Testis (tissue), 3 donors: ENCODE data around the gene EFCAB11. TPM values are rescaled to one million over a fixed set of nuclear protein-coding genes. Genes with fewer than 3 reads are reported as not detected.

Experiments used
- DNase-seq: peaks from one replicate; pipeline ENCODE4 v3.0.0-alpha.2; 2019
- H3K27ac ChIP-seq, 2 donors: fragments of 200-600 bp; sonication (generic); one replicate each; pipeline ENCODE4 v1.5.1; 2019
- H3K27me3 ChIP-seq: fragments of 200-600 bp; sonication (generic); one replicate; pipeline ENCODE4 v1.5.1; 2019
- H3K36me3 ChIP-seq: fragments of 200-600 bp; sonication (generic); one replicate; pipeline ENCODE4 v1.5.1; 2017; ENCODE audit warnings: low read depth; ENCODE audit errors: missing control alignments
- H3K4me1 ChIP-seq: fragments of 200-600 bp; sonication (generic); one replicate; pipeline ENCODE4 v1.5.1; 2019
- H3K4me3 ChIP-seq, 2 donors: fragments of 200-600 bp; sonication (generic); one replicate each; pipeline ENCODE4 v1.5.1; 2017 to 2019
- H3K9me3 ChIP-seq: fragments of 200-600 bp; sonication (generic); one replicate; pipeline ENCODE4 v1.5.1; 2017
- POLR2A ChIP-seq: fragments of 450-650 bp; IDR thresholded peaks from one replicate; pipeline ENCODE4 v1.6.1; 2017; ENCODE audit warnings: antibody characterized with exemption, mild to moderate bottlenecking, moderate library complexity
- WGBS, 2 donors: methylation state at CpG; one replicate each; pipeline ENCODE4 v1.1.5; 2018; 5-methylcytosine and 5-hydroxymethylcytosine counted together
- intact Hi-C: fragments of 100-400 bp; cut with DNase I; formaldehyde crosslinking; loops from one replicate; pipeline ENCODE4 v1.15.1; 2023; ENCODE audit warnings: low total_unique reads
- polyA plus RNA-seq: library from polyadenylated mRNA; stranded (reverse); fragments of 350-450 nt; fragmentation: Illumina TruSeq; extraction: RNeasy Lipid Tissue Mini Kit (QIAGEN cat#74804); gene quantifications from one replicate; pipeline ENCODE4 v1.2.3, GENCODE V29; 2014; ENCODE audit warnings: low read depth, low replicate concordance; ENCODE audit not compliant: insufficient read depth
- total RNA-seq, 2 donors: library from RNA; depleted of rRNA; stranded (reverse); fragments of >200 nt; gene quantifications; one replicate each; pipeline ENCODE4 v1.2.3, GENCODE V29; 2016
- TF ChIP-seq, protein P1 (sequence below), 3 experiments: fragments of 450-650 bp in 2 of 3; fragments of 200-600 bp in 1 of 3; sonication (generic) in 1 of 3; IDR thresholded peaks; one replicate each; pipeline ENCODE4 v1.5.1; 2016 to 2019; ENCODE audit warnings: antibody characterized with exemption in 3 of 3, mild to moderate bottlenecking in 2 of 3, moderate library complexity in 1 of 3

Gene EFCAB11
- total and polyA plus RNA-seq, 3 donors from 2014 or later: 30.5 to 78.3 (median 50.6) TPM

DNA sequence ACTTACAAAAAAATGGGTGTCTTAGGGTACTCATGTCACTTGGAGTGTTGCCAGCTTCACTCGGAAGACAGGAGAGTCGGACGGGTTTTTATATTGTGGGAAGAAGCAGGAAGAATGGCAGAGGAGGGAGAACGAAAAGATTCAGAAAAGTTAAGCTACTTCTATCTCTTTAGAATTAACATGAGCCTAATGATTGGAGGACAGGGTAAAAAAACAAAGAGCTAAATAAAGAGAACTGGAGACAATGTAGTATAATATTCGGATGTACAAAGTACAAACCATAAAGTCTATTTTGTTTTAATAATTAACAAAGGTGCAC lies 43.9 kb downstream of the EFCAB11 start:
- H3K27me3 ChIP-seq: no peaks in the 10 kb centered on the region
- H3K27ac ChIP-seq: no peak overlapping the region
- TF ChIP-seq, protein P1, sequence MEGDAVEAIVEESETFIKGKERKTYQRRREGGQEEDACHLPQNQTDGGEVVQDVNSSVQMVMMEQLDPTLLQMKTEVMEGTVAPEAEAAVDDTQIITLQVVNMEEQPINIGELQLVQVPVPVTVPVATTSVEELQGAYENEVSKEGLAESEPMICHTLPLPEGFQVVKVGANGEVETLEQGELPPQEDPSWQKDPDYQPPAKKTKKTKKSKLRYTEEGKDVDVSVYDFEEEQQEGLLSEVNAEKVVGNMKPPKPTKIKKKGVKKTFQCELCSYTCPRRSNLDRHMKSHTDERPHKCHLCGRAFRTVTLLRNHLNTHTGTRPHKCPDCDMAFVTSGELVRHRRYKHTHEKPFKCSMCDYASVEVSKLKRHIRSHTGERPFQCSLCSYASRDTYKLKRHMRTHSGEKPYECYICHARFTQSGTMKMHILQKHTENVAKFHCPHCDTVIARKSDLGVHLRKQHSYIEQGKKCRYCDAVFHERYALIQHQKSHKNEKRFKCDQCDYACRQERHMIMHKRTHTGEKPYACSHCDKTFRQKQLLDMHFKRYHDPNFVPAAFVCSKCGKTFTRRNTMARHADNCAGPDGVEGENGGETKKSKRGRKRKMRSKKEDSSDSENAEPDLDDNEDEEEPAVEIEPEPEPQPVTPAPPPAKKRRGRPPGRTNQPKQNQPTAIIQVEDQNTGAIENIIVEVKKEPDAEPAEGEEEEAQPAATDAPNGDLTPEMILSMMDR (IDR thresholded peaks at IDR 0.05): no peak
- H3K4me3 ChIP-seq: no peak overlapping the region
- no peaks in the 10 kb centered on the region for H3K36me3 ChIP-seq
- H3K9me3 ChIP-seq: no peaks in the 10 kb centered on the region
- intact Hi-C loops: loop anchor here (10.0 kb wide), 1 partner anchor 876 kb away; no protein-coding TSS in a partner anchor
- DNase-seq: no peak
- no peaks in the 10 kb centered on the region for H3K4me1 ChIP-seq
- WGBS, 2 donors: 61 to 64% methylated on average over 5 of the region's 5 CpGs

DNA sequence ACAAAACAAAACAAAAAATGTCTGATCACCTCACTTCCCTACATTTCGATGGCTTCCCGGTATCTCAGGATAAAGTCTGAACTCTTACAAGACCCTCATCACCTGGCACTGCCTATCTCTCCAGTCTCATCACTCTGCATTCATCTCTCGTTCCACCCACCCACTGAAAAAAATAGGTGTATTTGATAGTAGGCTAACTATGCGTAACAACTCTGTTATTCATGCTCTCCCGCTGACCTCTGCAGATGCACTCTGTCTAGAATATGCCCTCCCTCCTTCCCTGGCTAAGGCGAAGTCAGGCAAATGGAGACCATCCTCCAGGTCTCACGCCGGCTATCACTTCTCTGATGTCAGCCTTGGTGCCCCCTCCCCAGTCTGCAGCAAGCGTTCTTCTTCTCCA lies 44.9 kb downstream of the EFCAB11 start:
- H3K36me3 ChIP-seq: no peaks in the 10 kb centered on the region
- DNase-seq: no peak
- TF ChIP-seq, protein P1 (IDR thresholded peaks at IDR 0.05): no peak
- TF ChIP-seq POLR2A: no peak
- no peaks in the 10 kb centered on the region for H3K4me1 ChIP-seq
- H3K4me3 ChIP-seq: no peak overlapping the region
- H3K9me3 ChIP-seq: no peaks in the 10 kb centered on the region
- WGBS, 2 donors: 94 to 95% methylated on average over 9 of the region's 9 CpGs
- H3K27ac ChIP-seq: no peak overlapping the region
- intact Hi-C loops: no loop called here
- H3K27me3 ChIP-seq: no peaks in the 10 kb centered on the region

DNA sequence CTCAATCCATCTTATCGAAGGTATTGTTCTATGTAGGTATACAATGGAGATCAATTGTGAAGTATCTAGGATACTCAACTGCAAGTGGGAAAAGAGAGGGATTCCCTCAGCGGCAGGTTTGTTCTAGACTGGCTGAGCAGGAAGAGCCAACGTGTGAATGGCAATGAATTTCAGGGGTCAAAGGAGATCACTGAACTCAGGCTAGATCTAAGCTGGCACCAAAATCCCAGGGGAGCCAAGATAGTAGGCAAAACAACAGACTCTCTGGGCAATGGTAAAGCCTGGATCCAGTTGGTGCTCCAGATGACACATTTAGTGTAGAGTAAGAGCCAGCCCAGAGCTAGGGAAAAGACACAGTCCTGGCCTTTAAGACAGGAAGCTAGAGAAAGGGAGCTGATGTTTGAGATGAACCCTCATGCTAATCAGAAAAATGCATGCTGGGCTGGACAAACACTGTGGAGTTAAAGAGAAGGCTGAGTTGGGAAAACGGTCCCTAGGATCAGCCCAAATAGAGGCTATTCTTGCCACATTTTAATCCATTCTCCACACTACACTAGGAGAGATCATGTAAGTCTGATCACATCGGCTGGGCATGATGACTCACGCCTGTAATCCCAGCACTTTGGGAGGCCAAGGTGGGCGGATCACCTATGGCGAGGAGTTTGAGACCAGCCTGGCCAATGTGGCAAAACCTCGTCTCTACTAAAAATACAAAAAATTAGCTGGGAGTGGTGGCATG lies 45.6 kb downstream of the EFCAB11 start:
- Histone ChIP-seq H3K27me3 (no peaks in the 10 kb centered on the region), H3K9me3 (no peaks in the 10 kb centered on the region), H3K36me3 (no peaks in the 10 kb centered on the region), H3K4me3 (no peak overlapping the region), H3K27ac (no peak overlapping the region), H3K4me1 (no peaks in the 10 kb centered on the region)
- WGBS, 2 donors: 89 to 93% methylated on average over 9 of the region's 9 CpGs
- intact Hi-C loops: no loop called here
- no peak for DNase-seq
- TF ChIP-seq, protein P1 (IDR thresholded peaks at IDR 0.05): no peak
- no peak for TF ChIP-seq POLR2A

GRCh38 chr14:89907655-89908054 lies 46.9 kb downstream of the EFCAB11 start:
- WGBS, 2 donors: 84 to 86% methylated on average over 4 of the region's 4 CpGs
- H3K4me3 ChIP-seq: no peak overlapping the region
- no peaks in the 10 kb centered on the region for H3K9me3 ChIP-seq
- H3K27me3 ChIP-seq: no peaks in the 10 kb centered on the region
- H3K36me3 ChIP-seq: no peaks in the 10 kb centered on the region
- no peak for DNase-seq
- intact Hi-C loops: no loop called here
- H3K4me1 ChIP-seq: no peaks in the 10 kb centered on the region
- no peak overlapping the region for H3K27ac ChIP-seq
- no peak for TF ChIP-seq POLR2A
- TF ChIP-seq, protein P1 (IDR thresholded peaks at IDR 0.05): no peak

GRCh38 chr14:89906000-89906399 lies 48.5 kb downstream of the EFCAB11 start:
- no peak for DNase-seq
- Histone ChIP-seq H3K4me3 (no peak overlapping the region), H3K4me1 (no peaks in the 10 kb centered on the region), H3K9me3 (no peaks in the 10 kb centered on the region), H3K36me3 (no peaks in the 10 kb centered on the region), H3K27ac (no peak overlapping the region), H3K27me3 (no peaks in the 10 kb centered on the region)
- no peak for TF ChIP-seq POLR2A
- TF ChIP-seq, protein P1 (IDR thresholded peaks at IDR 0.05): no peak
- intact Hi-C loops: no loop called here
